GM12878 (cell line): Measurements from ENCODE around the gene HLA-DPB1. TPM values are rescaled to one million over a fixed set of nuclear protein-coding genes. Genes with fewer than 3 reads are reported as not detected.

ENCODE experiments used
- ATAC-seq: fragments of 200-7000 bp; cut with Tn5 transposase; 3 replicates; pipeline ENCODE4 v1.9.1; 2020; ENCODE audit warnings: mild to moderate bottlenecking, moderate library complexity
- BruUV-seq: library from RNA; stranded (reverse); fragments of 400-500 nt; replicated peaks from 2 replicates; lab custom pipeline; 2021; lab: Mats Ljungman, UMichigan
- CTCF ChIA-PET: fragments of 300-600 bp; sonication (Branson Sonifier 250); formaldehyde crosslinking; extraction: SDS; loops from one replicate; lab custom pipeline; 2021; ENCODE audit warnings: inconsistent platforms; lab: Yijun Ruan, JAX
- POLR2A ChIA-PET: fragments of 350-600 bp; formaldehyde crosslinking; extraction: SDS; loops from one replicate; lab custom pipeline; 2021; ENCODE audit warnings: inconsistent platforms; lab: Charles Lee
- RAD21 ChIA-PET: fragments of 300-600 bp; sonication (Branson Sonifier 250); formaldehyde crosslinking; loops from one replicate; lab custom pipeline; 2023; ENCODE audit warnings: antibody characterized with exemption; ENCODE audit not compliant: unreplicated experiment; lab: Charles Lee
- SMC1A ChIA-PET: fragments of 300-600 bp; sonication (Branson Sonifier 250); formaldehyde crosslinking; loops from one replicate; lab custom pipeline; 2023; ENCODE audit not compliant: unreplicated experiment, uncharacterized antibody; lab: Charles Lee
- DNase-seq: peaks from one replicate; pipeline ENCODE4 v3.0.0-alpha.2; 2011; ENCODE audit warnings: low read depth, low spot score
- FAIRE-seq: peaks from 3 replicates; lab custom pipeline; 2011; peaks lifted over from hg19 to GRCh38; lab: Jason Lieb, UNC
- H2AFZ ChIP-seq: 2 replicates; pipeline ENCODE4 v1.6.0; 2011; ENCODE audit warnings: low read depth, low read length, control low read depth; ENCODE audit not compliant: control insufficient read depth
- H3K27ac ChIP-seq: 2 replicates; pipeline ENCODE4 v1.5.1; 2011; ENCODE audit warnings: control low read depth; ENCODE audit not compliant: control insufficient read depth, insufficient read depth
- H3K27me3 ChIP-seq, 2 experiments: replicated peaks in 1 of 2; 2 replicates each; pipeline versions ENCODE4 v1.6.0 to v1.6.1; 2011; ENCODE audit warnings: low read length in 1 of 2; ENCODE audit not compliant: control insufficient read depth in 2 of 2, insufficient read depth in 2 of 2
- H3K36me3 ChIP-seq, 2 experiments: 2 replicates each; pipeline ENCODE4 v1.5.1; 2011; ENCODE audit warnings: low read length in 1 of 2; ENCODE audit not compliant: control insufficient read depth in 2 of 2, insufficient read depth in 2 of 2
- H3K4me1 ChIP-seq: 2 replicates; pipeline ENCODE4 v1.6.1; 2011; ENCODE audit warnings: mild to moderate bottlenecking, low read length, moderate library complexity, mixed read lengths; ENCODE audit not compliant: control insufficient read depth, insufficient read depth
- H3K4me2 ChIP-seq: 2 replicates; pipeline ENCODE4 v1.6.0; 2011; ENCODE audit warnings: control low read depth; ENCODE audit not compliant: control insufficient read depth, insufficient read depth
- H3K4me3 ChIP-seq: fragments of 200-600 bp; sonication (generic); 2 replicates; pipeline ENCODE4 v1.5.1; 2016
- H3K79me2 ChIP-seq: 2 replicates; pipeline ENCODE4 v1.6.0; 2011; ENCODE audit warnings: low read length; ENCODE audit not compliant: control insufficient read depth, insufficient read depth
- H3K9ac ChIP-seq: 2 replicates; pipeline ENCODE4 v1.8.0; 2011; ENCODE audit warnings: low read length, control low read depth, mixed read lengths; ENCODE audit not compliant: control insufficient read depth, insufficient read depth
- H3K9me3 ChIP-seq: replicated peaks from 3 replicates; pipeline ENCODE4 v1.5.1; 2011; ENCODE audit warnings: mild to moderate bottlenecking, low read length; ENCODE audit not compliant: control insufficient read depth, insufficient read depth
- H4K20me1 ChIP-seq: 2 replicates; pipeline ENCODE4 v1.6.0; 2011; ENCODE audit not compliant: control insufficient read depth, insufficient read depth
- ASH2L ChIP-seq: fragments of 300-600, 200-600 bp; sonication (generic); IDR thresholded peaks from 2 replicates; pipeline ENCODE4 v1.6.1; 2017; ENCODE audit warnings: low read depth, mild to moderate bottlenecking, borderline replicate concordance
- BACH1 ChIP-seq: fragments of 450-650 bp; IDR thresholded peaks from 2 replicates; pipeline ENCODE4 v1.6.1; 2017; ENCODE audit warnings: mild to moderate bottlenecking, borderline replicate concordance
- CBX3 ChIP-seq: fragments of 200-600 bp; sonication (generic); IDR thresholded peaks from 2 replicates; pipeline ENCODE4 v1.6.1; 2016; ENCODE audit warnings: low read depth, borderline replicate concordance
- CUX1 ChIP-seq: IDR thresholded peaks from 2 replicates; pipeline ENCODE4 v1.6.1; 2012; ENCODE audit warnings: improper control_type of control experiment, low read depth, low read length; ENCODE audit not compliant: insufficient replicate concordance
- EED ChIP-seq: sonication (generic); IDR thresholded peaks from 2 replicates; pipeline ENCODE4 v1.6.1; 2016; ENCODE audit warnings: antibody characterized with exemption, low read depth
- IKZF1 ChIP-seq: fragments of 450-650 bp; conservative IDR thresholded peaks from 2 replicates; pipeline ENCODE4 v1.6.1; 2017; ENCODE audit warnings: antibody characterized with exemption, mild to moderate bottlenecking
- IKZF2 ChIP-seq, 2 experiments: fragments of 450-650 bp; IDR thresholded peaks; 2 replicates each; pipeline ENCODE4 v1.6.1; 2017; ENCODE audit warnings: mild to moderate bottlenecking in 2 of 2, moderate library complexity in 2 of 2
- KAT2A ChIP-seq: conservative IDR thresholded peaks from 2 replicates; pipeline ENCODE4 v1.6.1; 2011; ENCODE audit warnings: low read depth, low read length; ENCODE audit not compliant: control insufficient read depth
- KDM1A ChIP-seq: fragments of 200-600 bp; sonication (generic); IDR thresholded peaks from 2 replicates; pipeline ENCODE4 v1.6.1; 2016; ENCODE audit warnings: borderline replicate concordance
- NFIC ChIP-seq: IDR thresholded peaks from 2 replicates; pipeline ENCODE4 v1.6.1; 2012; ENCODE audit warnings: low read depth, mild to moderate bottlenecking, inconsistent platforms, low read length, moderate library complexity
- POLR2AphosphoS5 ChIP-seq: IDR thresholded peaks from 2 replicates; pipeline ENCODE4 v1.6.1; 2011; ENCODE audit warnings: mild to moderate bottlenecking, low read length, inconsistent platforms
- RUNX3 ChIP-seq: IDR thresholded peaks from 2 replicates; pipeline ENCODE4 v1.6.1; 2012; ENCODE audit warnings: low read length, inconsistent platforms
- TCF12 ChIP-seq: IDR thresholded peaks from 2 replicates; pipeline ENCODE4 v1.6.1; 2011; ENCODE audit warnings: low read depth, mild to moderate bottlenecking, low read length
- ZZZ3 ChIP-seq: IDR thresholded peaks from 2 replicates; pipeline ENCODE4 v1.6.1; 2011; ENCODE audit warnings: low read depth; ENCODE audit not compliant: control insufficient read depth, insufficient read length
- WGBS: methylation state at CpG from one replicate; pipeline ENCODE4 v1.1.6; 2016; ENCODE audit warnings: low lambda C conversion rate; ENCODE audit not compliant: insufficient replicate concordance, insufficient coverage; ENCODE audit errors: missing lambda C conversion rate; 5-methylcytosine and 5-hydroxymethylcytosine counted together
- in situ Hi-C: fragments of 300-500 bp; cut with MboI; formaldehyde crosslinking; loops from 9 replicates; pipeline ENCODE4 v1.14.3; 2018; ENCODE audit warnings: mixed read lengths
- intact Hi-C: fragments of 100-400 bp; cut with micrococcal nuclease; formaldehyde crosslinking; loops from one replicate; pipeline ENCODE4 v1.14.2; 2022; ENCODE audit not compliant: unreplicated experiment
- polyA plus RNA-seq, 11 experiments: library from polyadenylated mRNA; depleted of rRNA in 4 of 11; unstranded in 6 of 11; stranded (reverse) in 5 of 11; fragments of >200 nt; fragmentation: Nextera tagmentation in 4 of 11; fragmentation: Illumina TruSeq in 1 of 11; extraction: Ambion mirVana in 4 of 11; extraction: Trizol in 1 of 11; gene quantifications; 1 replicate in 1 of 11; 2 replicates in 10 of 11; pipeline versions ENCODE4 v1.2.1 to v1.2.3, GENCODE V29; 2011 to 2016; ENCODE audit warnings: inconsistent platforms in 2 of 11, missing spikeins in 2 of 11, low read depth in 1 of 11
- total RNA-seq, 4 experiments: library from RNA; depleted of rRNA in 3 of 4; stranded (reverse); fragments of >200 nt in 3 of 4; fragmentation: Illumina TruSeq in 1 of 4; extraction: Trizol in 1 of 4; gene quantifications; 2 replicates each; pipeline versions ENCODE4 v1.2.1 to v1.2.3, GENCODE V29; 2013 to 2021

The HLA-DPB1 gene
- total and polyA plus RNA-seq, 10 of the 15 experiments (the other 5 are each of a cell fraction or from before 2014, with no cell fraction given): 101 to 675 (median 352) TPM

- peak overlapping the region; percentile 93 for H3K9ac ChIP-seq
- 0% methylated on average over 1 of the region's 1 CpG for WGBS
- TF ChIP-seq RUNX3 (peak; percentile 62), KAT2A (no peak), IKZF2 (IDR thresholded peaks at IDR 0.05) (peak in 1 of 2 experiments; percentile 19; a peak in 1 of 4 replicates), KDM1A (no peak), IKZF1 (no peak), NFIC (peak; percentile 38; the same call in 1 of the 2 replicates), TCF12 (no peak), ZZZ3 (no peak), EED (no peak), BACH1 (peak; percentile 54; the same call in 1 of the 2 replicates), CBX3 (no peak), CUX1 (no peak), POLR2AphosphoS5 (peak; percentile 78), ASH2L (no peak)
These were observed 47.5 kb upstream of the HLA-DPB1 start for GRCh38 chr6:33028220-33028849.

More at GRCh38 chr6:33028220-33028849, 47.5 kb upstream of the HLA-DPB1 start:
- ChIA-PET RAD21 (interaction anchor here (1.0 to 10.1 kb wide), 13 partner anchors 12 to 271 kb away, joined by 3 to 172 read pairs (median 5); partner anchors contain the start of genes BRD2, HLA-DMA, HLA-DPA1 and HLA-DPB1), CTCF (interaction anchor here (0.7 to 10.4 kb wide), 15 partner anchors 13 to 220 kb away, joined by 3 to 165 read pairs (median 4); partner anchors contain the start of genes HLA-DMA, HLA-DOA, HLA-DPA1 and HLA-DPB1), SMC1A (interaction anchor here (1.0 to 10.7 kb wide), 13 partner anchors 11 to 221 kb away, joined by 3 to 176 read pairs (median 7); partner anchors contain the start of genes HLA-DPA1 and HLA-DPB1), POLR2A (interaction anchor here (0.8 to 10.2 kb wide), 20 partner anchors 8 to 87 kb away, joined by 3 to 330 read pairs (median 9); partner anchors contain the start of genes HLA-DMA, HLA-DMB, HLA-DOA and HLA-DPA1)
- BruUV-seq: TSS peak; percentile 93
- H3K36me3 ChIP-seq: no peaks in the 10 kb centered on the region
- in situ Hi-C loops (no loop called here), intact Hi-C loops (loop anchor here (1.0 to 2.0 kb wide), 2 partner anchors 47 to 58 kb away; partner anchors contain the start of gene HLA-DPB1)
- FAIRE-seq: no peak
- no peak overlapping the region for H3K4me3 ChIP-seq
- H3K79me2 ChIP-seq: no peaks in the 10 kb centered on the region
- H3K4me2 ChIP-seq: peak overlapping the region; percentile 24
- no peaks in the 10 kb centered on the region for H4K20me1 ChIP-seq
- peak; percentile 28 for ATAC-seq
- peak overlapping the region; percentile 100 for H3K27ac ChIP-seq
- peaks cover 36% of the 10 kb centered on the region for H3K4me1 ChIP-seq
- H3K27me3 ChIP-seq: no peaks in the 10 kb centered on the region
- peak overlapping the region; percentile 20 for H2AFZ ChIP-seq
- peaks cover 3% of the 10 kb centered on the region for H3K9me3 ChIP-seq
- DNase-seq: peak; percentile 36
